DLD1 (cell line): Measurements from ENCODE around the gene NOX5.

Experiments used
- in situ Hi-C: cut with HindIII; loops from 2 replicates; pipeline ENCODE4 v1.10.0; 2017; ENCODE audit warnings: low sequenced_read_pairs

The NOX5 gene

GRCh38 chr15:69017978-69018377, 3.5 kb downstream of the NOX5 start:
- in situ Hi-C loops: no loop called here

GRCh38 chr15:69018951-69019350, 4.5 kb downstream of the NOX5 start:
- in situ Hi-C loops: no loop called here

GRCh38 chr15:69021895-69022294, 7.4 kb downstream of the NOX5 start:
- in situ Hi-C loops: no loop called here

- in situ Hi-C loops: no loop called here
Observed at GRCh38 chr15:69025320-69025719, 10.8 kb downstream of the NOX5 start.

GRCh38 chr15:69026355-69026754, 11.9 kb downstream of the NOX5 start:
- in situ Hi-C loops: no loop called here

GRCh38 chr15:69027976-69028518, 13.6 kb downstream of the NOX5 start:
- in situ Hi-C loops: no loop called here

GRCh38 chr15:69031013-69032001, 16.8 kb downstream of the NOX5 start:
- in situ Hi-C loops: no loop called here

GRCh38 chr15:69032031-69032430, 17.5 kb downstream of the NOX5 start:
- in situ Hi-C loops: no loop called here

- in situ Hi-C loops: no loop called here
Observed at GRCh38 chr15:69032703-69033373, 18.3 kb downstream of the NOX5 start.

- in situ Hi-C loops: no loop called here
Observed at GRCh38 chr15:69034352-69034751, 19.9 kb downstream of the NOX5 start.

GRCh38 chr15:69035205-69035917, 20.9 kb downstream of the NOX5 start:
- in situ Hi-C loops: no loop called here

- in situ Hi-C loops: no loop called here
Observed at GRCh38 chr15:69035918-69036258, 21.4 kb downstream of the NOX5 start.

GRCh38 chr15:69036826-69037225, 22.3 kb downstream of the NOX5 start:
- in situ Hi-C loops: no loop called here

GRCh38 chr15:69037482-69037881, 23.0 kb downstream of the NOX5 start:
- in situ Hi-C loops: no loop called here

- in situ Hi-C loops: no loop called here
Observed at GRCh38 chr15:69037977-69038376, 23.5 kb downstream of the NOX5 start.

GRCh38 chr15:69038508-69038907, 24.0 kb downstream of the NOX5 start:
- in situ Hi-C loops: no loop called here

GRCh38 chr15:69039516-69040225, 25.2 kb downstream of the NOX5 start:
- in situ Hi-C loops: no loop called here

- in situ Hi-C loops: no loop called here
Observed at GRCh38 chr15:69042531-69042930, 28.0 kb downstream of the NOX5 start.

GRCh38 chr15:69045802-69046201, 31.3 kb downstream of the NOX5 start:
- in situ Hi-C loops: no loop called here

GRCh38 chr15:69046781-69047180, 32.3 kb downstream of the NOX5 start:
- in situ Hi-C loops: no loop called here

- in situ Hi-C loops: loop anchor here (25.0 kb wide), 1 partner anchor 187 kb away; no protein-coding TSS in a partner anchor
Observed at GRCh38 chr15:69049976-69050375, 35.5 kb downstream of the NOX5 start.
